ENCODE measurements around the gene TRIM65. TPM values are rescaled to one million over a fixed set of nuclear protein-coding genes. Genes with fewer than 3 reads are reported as not detected.

TRIM65 gene
- total and polyA plus RNA-seq, 10 of the 15 experiments (the other 5 are each of a cell fraction or from before 2014, with no cell fraction given) = 1.4 to 26.0 (median 10.8) TPM

GRCh38 chr17:75845058-75845711 is 51.6 kb downstream of the TRIM65 start (continued):
- peak; percentile 89 for TF ChIP-seq PKNOX1 (IDR thresholded peaks at IDR 0.05)
- TF ChIP-seq CHD2 (IDR thresholded peaks at IDR 0.05; ENCODE audit: borderline replicate concordance, low read depth, low read length) = peak; percentile 75
- peak; percentile 82 for TF ChIP-seq IKZF1 (conservative IDR thresholded peaks at IDR 0.05)
- TF ChIP-seq JUND (IDR thresholded peaks at IDR 0.05; ENCODE audit: low read depth, low read length) = no peak
- TF ChIP-seq MEF2B (IDR thresholded peaks at IDR 0.05; ENCODE audit: partially characterized antibody, poor library complexity, severe bottlenecking) = peak; percentile 96
- TF ChIP-seq ZSCAN29 (IDR thresholded peaks at IDR 0.05) = no peak
- TF ChIP-seq CTCF (IDR thresholded peaks at IDR 0.05 in 2 of 3, conservative IDR thresholded peaks at IDR 0.05 in 1 of 3; ENCODE audit: control insufficient read depth in 2 of 3, extremely low read depth in 1 of 3, insufficient read depth in 1 of 3, low read depth in 3 of 3, low read length in 3 of 3) = peak; percentile 71 to 92 (median 89)
- peak; percentile 75; the same call in 1 of the 2 replicates for TF ChIP-seq SMARCA5 (IDR thresholded peaks at IDR 0.05)
- no peak for TF ChIP-seq SREBF2 (IDR thresholded peaks at IDR 0.05; ENCODE audit: low read length)
- TF ChIP-seq SMC3 (IDR thresholded peaks at IDR 0.05; ENCODE audit: borderline replicate concordance, low read length) = peak; percentile 54; the same call in 1 of the 2 replicates
- TF ChIP-seq NKRF (conservative IDR thresholded peaks at IDR 0.05) = 0 out of 2 replicates have a peak, but pooled peaks have one; percentile 16
- TF ChIP-seq NR2F1 (conservative IDR thresholded peaks at IDR 0.05) = peak; percentile 64
- TF ChIP-seq NR2C2 (IDR thresholded peaks at IDR 0.05; ENCODE audit: borderline replicate concordance, control insufficient read depth, insufficient read length, low read depth) = no peak
- peak; percentile 68 for TF ChIP-seq SIN3A (IDR thresholded peaks at IDR 0.05; ENCODE audit: low read depth, low read length)
- TF ChIP-seq ZBTB40 (IDR thresholded peaks at IDR 0.05; ENCODE audit: borderline replicate concordance) = peak; percentile 27; the same call in 1 of the 2 replicates
- TF ChIP-seq USF1 (IDR thresholded peaks at IDR 0.05; ENCODE audit: borderline replicate concordance, extremely low read length, insufficient read depth, low read depth, low read length) = peak; percentile 76

Data from GM12878 (cell line).